Measurements from ENCODE around the gene EDDM3A. TPM values are rescaled to one million over a fixed set of nuclear protein-coding genes. Genes with fewer than 3 reads are reported as not detected.
"Not testable (repeated sequence)": the region's sequence is repeated elsewhere in the genome, so short reads cannot be mapped to it uniquely, and the experiment has no call there.

The EDDM3A gene
- total RNA-seq, 1 donor: not detected

GRCh38 chr14:20719777-20720176 is 25.9 kb upstream of the EDDM3A start:
- TF ChIP-seq CTCF (IDR thresholded peaks at IDR 0.05; ENCODE audit: insufficient read depth, low read depth, low read length): no peak
- no peak overlapping the region for H3K4me3 ChIP-seq (ENCODE audit: low read depth, low read length)
- no peak for DNase-seq (ENCODE audit: low read depth)

GRCh38 chr14:20720741-20721140 is 24.9 kb upstream of the EDDM3A start:
- no peak overlapping the region for H3K4me3 ChIP-seq (ENCODE audit: low read depth, low read length)
- DNase-seq (ENCODE audit: low read depth): no peak
- TF ChIP-seq CTCF (IDR thresholded peaks at IDR 0.05; ENCODE audit: insufficient read depth, low read depth, low read length): no peak

GRCh38 chr14:20722016-20722415 is 23.7 kb upstream of the EDDM3A start:
- no peak overlapping the region for H3K4me3 ChIP-seq (ENCODE audit: low read depth, low read length)
- DNase-seq (ENCODE audit: low read depth): no peak
- TF ChIP-seq CTCF (IDR thresholded peaks at IDR 0.05; ENCODE audit: insufficient read depth, low read depth, low read length): no peak

- TF ChIP-seq CTCF (IDR thresholded peaks at IDR 0.05; ENCODE audit: insufficient read depth, low read depth, low read length): no peak
- no peak overlapping the region for H3K4me3 ChIP-seq (ENCODE audit: low read depth, low read length)
- DNase-seq (ENCODE audit: low read depth): no peak
Measured at GRCh38 chr14:20723488-20723887, 22.2 kb upstream of the EDDM3A start.

- not testable (repeated sequence) for H3K4me3 ChIP-seq (ENCODE audit: low read depth, low read length); DNase-seq (ENCODE audit: low read depth)
Measured at GRCh38 chr14:20726121-20726520, 19.6 kb upstream of the EDDM3A start.

- H3K4me3 ChIP-seq (ENCODE audit: low read depth, low read length): no peak overlapping the region
- no peak for DNase-seq (ENCODE audit: low read depth)
- no peak for TF ChIP-seq CTCF (IDR thresholded peaks at IDR 0.05; ENCODE audit: insufficient read depth, low read depth, low read length)
Measured at GRCh38 chr14:20726531-20726930, 19.2 kb upstream of the EDDM3A start.

GRCh38 chr14:20730891-20731290 is 14.8 kb upstream of the EDDM3A start:
- no peak overlapping the region for H3K4me3 ChIP-seq (ENCODE audit: low read depth, low read length)
- TF ChIP-seq CTCF (IDR thresholded peaks at IDR 0.05; ENCODE audit: insufficient read depth, low read depth, low read length): no peak
- no peak for DNase-seq (ENCODE audit: low read depth)
